MV-4-11 (cell line): ENCODE results near the gene MED13L.

ENCODE experiments used
- DNase-seq: peaks from one replicate; lab custom pipeline; 2025; lab: John Stamatoyannopoulos, UW

The MED13L gene

DNA sequence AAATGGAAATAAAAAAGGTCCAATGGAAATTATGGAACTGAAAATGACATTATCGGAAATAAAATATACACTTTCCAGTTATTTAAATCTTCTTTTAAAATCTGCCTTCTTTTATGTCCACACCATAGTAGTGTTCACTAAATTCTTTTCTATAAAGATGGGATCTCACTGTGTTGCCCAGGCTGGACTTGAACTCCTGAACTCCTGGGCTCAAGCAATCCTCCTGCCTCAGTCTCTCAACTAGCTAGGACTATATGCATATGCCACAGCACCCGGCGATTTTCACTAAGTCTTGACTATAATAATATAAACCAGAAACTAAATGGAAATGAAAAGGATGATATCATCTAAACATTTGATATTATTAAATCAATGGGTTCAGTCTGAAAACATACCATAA is 188.4 kb downstream of the MED13L start:
- DNase-seq, result no peak

DNA sequence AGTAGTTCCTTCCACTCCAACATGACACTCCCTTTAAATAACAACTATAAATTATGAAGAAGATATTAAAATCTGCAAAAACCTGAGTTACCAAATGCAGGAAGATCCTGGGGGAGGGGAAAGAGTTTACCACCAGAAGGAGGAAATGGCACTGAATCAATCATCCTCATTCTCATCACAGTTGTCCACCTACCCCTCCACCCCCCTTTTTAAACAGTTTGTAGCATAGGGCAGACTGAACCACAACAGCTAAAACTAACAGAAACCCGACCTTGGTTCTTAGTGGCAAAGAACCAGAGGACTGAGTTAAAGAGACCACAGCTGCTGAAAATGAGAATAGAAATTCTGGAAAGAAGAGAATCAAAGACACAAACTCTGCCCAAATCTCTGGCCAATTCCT is 189.5 kb downstream of the MED13L start:
- DNase-seq, result peak; percentile 73

DNA sequence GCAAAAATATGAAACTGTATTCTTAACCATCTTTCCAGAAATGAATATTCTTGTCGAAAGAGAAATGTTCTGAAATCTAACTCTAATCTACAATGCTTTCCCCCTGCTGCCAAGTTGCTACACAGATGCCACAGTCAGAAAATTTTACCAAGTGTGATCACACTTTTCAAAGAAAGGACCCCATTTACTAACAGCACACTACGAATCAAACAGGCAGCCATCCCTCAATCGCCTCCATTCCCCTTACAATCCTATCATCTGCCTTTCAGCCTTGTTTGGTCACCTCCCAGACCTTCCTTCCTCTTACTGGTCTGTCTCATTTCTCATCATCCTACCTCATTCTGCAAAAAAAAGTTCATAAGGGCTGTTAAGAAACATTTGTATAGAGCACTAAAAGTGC is 190.1 kb downstream of the MED13L start:
- DNase-seq, result peak; percentile 34

DNA sequence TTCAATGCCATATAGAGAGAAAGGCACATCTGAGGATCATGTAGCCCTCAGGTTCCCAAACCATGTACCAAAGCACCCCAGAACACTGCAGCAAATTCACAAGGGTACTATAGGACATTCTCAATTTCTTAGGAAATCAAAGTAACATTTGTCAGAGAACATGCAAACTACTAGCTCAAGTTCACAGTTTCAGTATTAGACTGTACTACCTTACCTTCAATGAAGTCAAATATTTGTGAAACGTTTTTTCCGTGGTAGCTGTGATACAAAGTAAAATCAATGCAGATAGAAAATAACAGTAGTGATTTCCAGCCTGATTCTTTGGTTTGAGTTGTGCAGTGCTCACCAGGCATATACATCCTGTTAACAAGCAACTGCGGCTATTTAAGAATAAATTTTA is 197.1 kb downstream of the MED13L start:
- DNase-seq, result no peak

DNA sequence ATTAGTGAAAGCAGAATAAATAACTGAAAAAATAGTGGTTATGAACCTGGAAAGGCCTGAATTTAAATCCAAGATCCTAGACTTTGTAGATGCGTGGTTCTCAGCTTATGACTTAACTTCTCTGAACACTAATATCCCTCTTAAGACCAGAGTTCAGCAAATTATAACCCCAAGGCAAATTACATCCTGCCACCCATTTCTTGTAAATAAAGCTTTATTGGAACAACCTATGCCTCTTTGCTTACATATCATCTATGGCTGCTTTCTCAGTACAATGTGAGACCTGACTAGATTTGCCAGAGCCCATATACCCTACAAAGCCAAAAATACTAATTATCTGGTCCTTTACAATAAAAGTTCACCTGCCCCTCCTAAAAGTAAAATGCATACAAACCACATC is 199.1 kb downstream of the MED13L start:
- DNase-seq, result no peak

DNA sequence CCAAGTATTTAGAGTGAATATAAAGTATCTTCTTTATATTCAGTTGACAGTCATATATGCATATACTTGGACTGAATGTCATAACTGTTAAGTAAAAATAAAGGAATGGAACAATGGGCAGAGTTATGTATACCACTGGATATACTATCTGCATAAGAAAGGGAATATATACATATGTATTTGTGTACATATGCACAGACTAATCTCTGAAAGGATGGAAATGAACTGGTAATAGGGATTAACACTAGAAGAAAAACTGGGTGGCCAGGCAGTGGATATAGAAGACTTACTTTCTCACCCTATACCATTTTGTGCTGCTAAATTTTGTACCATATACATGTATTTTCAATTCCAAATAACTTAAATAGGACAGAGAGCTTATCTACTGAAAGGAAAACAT is 200.1 kb downstream of the MED13L start:
- DNase-seq, result no peak

DNA sequence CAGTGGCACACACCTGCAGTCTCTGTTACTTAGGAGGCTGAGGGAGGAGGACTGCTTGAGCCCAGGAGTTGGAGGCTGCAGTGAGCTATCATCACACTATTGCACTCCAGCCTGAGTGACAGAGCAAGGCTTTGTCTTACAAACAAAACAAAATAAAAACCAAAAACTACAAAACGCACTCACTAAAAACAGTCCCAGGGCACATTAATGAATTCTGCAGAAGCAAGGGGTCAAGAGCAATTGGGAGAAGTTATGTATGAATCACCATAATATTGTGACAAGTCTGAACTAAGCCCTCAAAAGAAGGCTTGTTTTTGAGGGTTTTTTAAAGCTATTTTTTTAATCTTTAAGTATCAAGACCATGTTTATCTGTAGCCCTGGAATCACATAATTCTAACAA is 201.1 kb downstream of the MED13L start:
- DNase-seq, result no peak

DNA sequence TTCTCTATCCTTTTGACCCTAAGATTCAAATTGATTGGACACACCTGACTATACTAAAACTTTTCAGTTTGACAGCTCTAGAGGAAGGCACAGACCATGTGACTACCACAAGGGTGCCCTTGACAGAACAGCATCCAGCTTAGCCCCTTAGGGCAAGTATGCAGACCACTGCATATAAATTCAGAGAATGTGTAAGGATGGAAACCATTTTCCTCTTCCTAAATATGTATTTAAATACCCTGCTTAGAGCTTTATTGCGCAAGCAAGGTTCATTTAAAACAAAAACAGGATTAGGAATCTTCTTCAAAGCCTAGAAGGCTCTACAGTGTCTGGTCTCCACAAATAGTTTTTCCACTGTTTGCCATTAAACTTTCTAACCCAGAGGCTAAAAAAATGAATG is 202.8 kb downstream of the MED13L start:
- no peak for DNase-seq

DNA sequence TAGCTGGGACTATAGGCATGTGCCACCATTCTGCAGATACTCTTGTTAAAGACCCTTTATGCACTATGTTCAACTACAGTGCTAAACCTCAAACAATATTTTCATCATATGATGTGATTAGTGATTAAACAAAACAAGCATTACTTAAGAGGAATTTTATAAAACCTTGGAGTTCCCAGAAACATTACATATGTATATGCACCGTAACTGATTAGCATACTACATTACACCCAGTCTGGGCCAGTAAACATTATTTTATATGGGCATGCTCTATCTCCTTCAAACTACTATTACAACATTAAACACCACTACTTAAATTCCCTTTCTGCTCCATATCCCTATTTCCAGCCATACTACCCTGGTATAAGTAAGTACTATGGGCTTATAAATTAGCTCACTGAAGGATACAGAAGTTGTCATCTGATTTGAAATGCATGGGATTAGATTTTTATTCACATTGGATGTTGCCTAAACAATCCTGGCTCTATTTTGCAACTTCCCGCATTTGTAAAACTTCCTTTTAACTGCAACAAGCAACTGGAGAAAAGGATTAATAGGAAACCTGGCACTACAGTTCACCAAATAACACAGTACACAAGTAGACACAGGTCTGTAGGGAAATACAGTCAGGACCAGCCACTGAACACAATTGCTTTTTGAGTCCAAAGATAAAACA is 205.8 kb downstream of the MED13L start:
- DNase-seq, result no peak

DNA sequence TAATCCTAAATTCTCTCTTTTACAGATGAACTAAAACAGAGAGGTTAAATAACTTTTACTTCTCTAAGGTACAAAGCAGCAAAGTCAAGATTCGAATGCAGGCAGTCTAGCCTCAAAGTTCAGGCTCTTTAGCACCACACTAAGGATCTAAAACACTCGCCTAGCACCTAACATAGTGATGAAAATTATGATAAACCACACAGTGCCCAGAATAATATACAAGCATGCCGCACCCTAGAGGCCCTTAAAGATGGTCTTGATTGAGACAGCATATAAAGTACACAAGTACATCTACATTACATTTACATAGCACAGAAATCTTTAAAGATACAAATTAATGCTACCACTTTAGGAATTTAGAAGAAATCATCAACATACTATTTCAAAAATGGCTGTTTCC is 207.0 kb downstream of the MED13L start:
- no peak for DNase-seq

DNA sequence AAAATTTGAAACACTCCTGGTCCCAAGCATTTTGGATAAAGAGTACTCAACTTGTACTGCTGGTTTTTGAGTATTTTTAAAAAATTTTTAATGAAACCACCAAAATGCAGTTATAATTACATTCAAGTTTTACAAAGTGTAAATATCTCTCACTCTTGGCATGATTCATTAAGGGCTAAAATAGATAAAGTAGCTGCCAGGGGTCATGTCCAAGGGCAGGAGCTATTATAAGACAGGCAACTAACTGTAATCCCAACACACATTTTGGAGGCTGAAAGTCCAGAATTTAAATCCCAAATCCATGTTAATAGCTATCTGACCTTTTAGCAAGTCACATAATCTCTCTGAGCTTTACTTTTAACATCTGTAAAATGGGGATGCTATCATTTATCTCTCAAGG is 207.6 kb downstream of the MED13L start:
- DNase-seq, result no peak

DNA sequence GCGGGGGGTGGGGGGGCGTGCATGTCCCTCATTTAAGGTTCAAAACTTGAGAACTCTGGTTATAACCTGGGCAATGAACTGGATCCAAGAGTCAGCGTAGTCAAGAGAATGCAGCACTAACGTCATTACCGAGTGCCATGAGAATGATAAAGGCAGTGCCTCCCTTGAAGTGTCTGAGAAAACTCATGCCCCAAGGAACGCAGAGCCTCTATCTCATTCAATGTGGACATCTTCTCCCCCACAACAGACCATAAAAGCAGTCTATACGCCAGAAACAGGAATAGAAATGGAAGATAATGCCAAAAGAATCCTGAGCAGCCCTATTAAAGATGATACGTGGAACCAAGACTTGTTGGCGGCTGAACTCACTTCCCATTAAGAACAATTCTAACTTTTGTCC is 208.6 kb downstream of the MED13L start:
- peak; percentile 28 for DNase-seq

DNA sequence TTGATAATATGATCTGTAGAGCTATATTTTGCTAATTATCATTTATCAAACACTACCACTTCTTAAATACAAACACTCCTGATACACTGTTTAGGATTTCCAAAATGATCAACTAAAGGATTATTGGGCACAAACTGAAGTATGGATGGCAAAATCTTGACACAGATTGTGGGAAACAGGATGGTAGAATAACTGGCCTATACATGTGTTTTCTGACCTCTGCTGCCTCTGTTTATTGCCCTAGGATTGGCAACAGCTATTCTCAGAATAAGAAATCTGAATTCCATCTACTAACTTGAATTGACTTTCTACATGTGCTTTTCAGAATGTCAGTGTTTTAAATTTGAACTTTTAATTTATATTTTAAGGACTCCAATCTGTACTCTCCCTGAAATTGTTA is 209.1 kb downstream of the MED13L start:
- no peak for DNase-seq

DNA sequence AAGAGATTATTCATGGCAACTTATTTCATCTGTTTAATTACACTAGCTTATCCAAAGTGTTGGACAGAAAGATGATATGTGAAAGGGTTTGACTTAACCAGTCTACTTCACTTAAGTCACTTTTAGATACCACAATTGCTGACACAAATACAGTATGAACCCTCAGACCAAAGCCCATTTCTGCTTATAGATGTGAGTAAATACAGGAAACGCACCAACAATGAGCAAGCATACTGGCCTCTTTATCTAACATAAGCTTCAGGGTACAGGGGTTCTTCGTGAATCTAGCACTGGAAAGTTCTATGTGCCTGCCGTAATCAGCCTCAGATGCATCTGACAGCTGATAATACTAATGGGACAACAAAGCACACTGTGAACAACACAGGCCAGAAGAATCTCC is 209.6 kb downstream of the MED13L start:
- DNase-seq, result peak; percentile 42

DNA sequence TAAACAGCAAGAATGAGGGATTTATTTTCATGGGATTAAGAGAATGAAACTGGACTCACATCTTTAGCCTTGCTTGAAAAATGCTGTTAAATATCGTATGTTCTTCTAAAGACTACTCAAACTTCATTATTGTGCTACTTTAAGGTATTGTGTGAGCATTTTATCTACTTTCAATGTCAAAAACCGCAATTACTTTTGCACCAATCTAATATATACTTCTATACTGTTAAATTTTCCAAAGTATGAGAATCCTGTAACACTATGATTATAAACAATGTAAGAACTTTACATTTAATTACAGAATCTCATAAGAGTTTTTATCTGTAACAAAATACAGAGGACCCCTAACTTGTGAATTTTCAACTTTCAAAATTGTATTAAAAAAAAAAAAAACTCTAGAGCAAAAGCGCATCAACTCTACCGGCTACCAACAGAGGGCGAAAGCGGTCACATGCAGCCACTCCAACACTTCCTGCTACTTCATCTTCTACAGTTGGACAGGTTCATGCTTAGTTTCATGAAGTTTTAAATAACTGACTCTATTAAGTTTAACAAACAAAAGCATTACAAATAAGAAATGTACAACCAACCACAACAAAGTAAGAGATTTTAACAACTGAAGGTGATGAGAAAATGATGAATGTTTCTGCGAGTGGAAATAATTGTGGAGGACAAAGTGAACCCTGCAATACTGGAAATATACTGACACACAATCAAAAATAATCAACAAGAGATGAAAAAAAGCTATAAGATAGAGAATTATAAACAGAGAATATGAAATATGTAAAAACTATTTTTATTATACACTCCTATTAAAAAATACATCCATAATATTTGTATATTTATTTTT is 210.9 kb downstream of the MED13L start:
- peak; percentile 48 for DNase-seq

DNA sequence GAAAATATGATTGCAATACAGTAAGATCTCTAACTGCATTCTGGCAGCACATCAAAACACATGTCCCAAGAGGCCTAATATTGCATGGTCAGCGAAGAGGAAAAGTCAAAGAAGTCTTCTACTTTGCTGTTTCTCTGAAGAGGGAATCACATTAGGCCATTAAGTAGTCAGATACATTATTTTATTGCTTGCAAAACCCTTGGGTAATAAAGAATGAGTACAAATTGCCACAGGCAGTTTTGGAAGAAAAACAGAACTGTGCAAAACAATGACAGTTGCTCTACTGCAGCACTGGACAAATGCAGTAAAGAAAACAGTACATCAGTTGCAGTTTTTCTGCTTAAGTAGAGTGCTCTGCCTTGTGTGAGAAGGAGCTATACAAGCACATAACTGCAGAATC is 211.9 kb downstream of the MED13L start:
- no peak for DNase-seq

DNA sequence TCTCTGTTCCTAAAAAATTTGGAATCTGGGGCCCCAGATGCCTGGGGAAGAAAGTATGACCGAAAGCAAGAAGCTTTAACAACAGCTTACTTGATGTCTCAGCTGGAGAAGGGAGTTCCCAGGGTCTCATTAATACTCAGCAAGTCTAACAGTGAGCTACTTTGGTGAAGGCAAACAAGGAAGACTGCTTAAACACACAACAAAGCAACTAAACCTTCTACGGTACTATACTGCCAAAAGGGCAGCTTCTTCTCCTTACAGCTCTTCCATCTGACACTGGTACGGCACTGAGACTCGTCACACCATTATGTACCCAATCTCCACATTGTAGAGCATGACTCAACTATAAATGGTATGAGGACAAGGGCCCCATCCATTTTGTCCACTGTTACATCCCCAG is 213.0 kb downstream of the MED13L start:
- no peak for DNase-seq

DNA sequence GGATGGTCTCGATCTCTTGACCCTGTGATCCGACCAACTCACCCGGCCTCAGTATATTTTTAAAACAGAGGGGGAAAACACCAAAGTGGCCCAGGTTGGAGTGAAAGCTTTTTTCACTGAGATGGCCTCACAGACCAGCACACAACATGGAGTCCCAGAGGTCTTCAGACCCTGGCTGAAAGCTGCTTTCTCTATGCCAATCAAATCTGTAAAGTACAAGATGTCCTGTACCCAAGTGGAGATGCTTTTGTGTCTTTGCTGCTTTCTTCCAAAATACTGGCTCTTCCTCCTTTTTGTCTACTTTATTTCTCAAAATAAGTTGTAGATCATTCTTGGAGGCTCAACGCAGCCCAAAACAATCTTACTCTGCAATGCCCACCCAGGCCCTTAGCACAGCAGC is 214.8 kb downstream of the MED13L start:
- DNase-seq, result no peak

DNA sequence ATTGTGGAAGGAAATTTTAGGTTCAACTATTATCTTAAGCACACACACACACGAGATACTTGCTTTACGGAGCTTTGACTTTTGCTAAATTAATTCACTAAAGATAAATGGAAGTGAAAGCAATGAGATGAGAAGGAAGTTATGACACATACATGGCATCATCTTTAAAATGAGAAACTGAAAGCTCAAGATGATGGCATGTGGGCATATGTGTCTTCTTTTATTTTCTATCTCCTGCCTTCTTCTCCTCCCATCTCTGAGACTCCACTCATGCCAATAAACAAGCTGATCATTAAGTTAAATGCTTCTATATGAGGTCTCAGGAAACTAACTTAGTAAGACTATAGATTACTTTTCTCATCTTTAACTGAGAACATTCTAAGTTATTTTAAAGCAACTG is 216.7 kb downstream of the MED13L start:
- peak; percentile 81 for DNase-seq

DNA sequence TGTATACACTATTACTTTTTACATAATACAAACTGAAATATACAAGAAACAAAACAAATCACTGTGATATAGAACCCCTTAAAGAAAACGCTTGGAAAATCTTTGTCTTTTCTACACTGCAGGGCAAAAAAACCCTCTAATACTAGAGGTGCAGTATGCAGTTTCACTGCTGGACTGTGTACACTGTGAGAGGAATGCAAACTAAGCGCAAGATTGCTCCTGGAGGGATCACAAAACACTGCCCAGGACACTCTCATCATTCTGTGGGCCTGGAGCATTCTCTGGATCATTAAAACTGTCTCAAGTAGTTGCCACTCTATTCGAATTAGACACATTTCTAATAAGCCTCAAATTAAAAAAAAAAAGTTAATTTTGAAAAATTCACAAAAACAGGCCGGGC is 217.6 kb downstream of the MED13L start:
- DNase-seq, result no peak

DNA sequence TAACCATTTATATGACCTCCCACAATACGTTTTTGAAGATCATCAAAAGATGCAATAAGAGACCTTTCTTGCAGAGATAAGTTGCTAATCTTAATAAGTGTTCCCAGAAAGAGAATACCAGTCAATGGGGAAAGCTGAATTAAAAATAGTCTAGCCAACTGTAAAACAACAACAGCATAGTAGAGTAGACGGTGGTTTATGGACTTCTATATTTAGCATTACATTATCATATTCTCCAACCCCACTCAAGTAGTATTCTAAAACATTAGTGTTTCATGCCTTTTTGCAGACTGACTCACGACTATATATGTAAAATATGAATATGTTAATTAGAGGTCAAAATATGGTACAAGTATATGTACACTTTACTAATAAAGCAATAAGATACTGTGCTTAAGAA is 218.9 kb downstream of the MED13L start:
- DNase-seq, result no peak

DNA sequence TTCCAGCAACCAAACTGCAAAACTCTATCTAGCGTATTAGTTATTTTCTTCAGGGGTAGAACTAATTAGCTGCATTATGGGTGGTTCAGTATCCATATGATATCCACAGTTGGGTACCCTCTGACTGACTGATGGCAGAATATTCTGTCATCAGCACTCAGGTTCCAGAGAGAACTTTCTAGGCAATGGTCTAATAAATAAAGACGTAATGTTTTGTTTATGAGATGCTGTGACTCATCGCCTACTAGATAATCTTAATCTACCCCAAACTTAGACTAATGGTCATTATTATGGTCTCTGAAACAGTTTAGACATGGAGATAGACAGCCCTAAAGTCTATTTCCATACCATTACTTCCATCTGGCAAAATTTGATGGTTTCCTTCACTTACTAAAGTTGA is 220.1 kb downstream of the MED13L start:
- DNase-seq, result no peak

DNA sequence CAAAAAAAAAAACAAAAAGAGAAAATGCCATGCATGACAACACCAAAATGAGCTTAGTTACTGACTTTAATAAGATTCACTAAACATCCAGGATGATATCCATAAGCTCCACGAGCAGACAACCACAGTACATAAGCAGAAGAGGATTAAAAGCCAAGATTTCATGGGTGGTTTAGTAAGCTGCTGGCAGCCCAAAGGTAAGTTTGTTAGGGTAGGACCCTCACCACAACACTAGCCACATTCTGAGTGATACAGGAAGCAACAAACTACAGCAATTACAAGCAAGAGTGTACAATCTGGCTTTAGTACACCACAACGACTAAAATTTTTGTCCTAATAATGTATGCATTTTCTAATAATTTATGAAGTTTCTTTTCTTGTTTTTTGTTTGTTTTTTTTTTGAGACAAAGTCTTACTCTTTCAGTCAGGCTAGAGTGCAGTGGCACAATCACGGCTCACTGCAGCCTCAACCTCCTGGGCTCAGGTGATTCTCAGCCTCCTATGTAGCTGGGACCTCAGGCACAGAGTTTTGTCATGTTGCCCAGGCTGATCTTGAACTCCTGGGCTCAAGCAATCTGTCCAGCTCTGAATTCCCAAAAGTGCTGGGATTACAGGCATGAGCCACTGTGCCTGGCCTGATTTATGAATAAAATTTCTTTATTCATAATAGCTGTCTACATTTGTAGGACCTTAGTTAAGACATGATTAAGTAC is 221.4 kb downstream of the MED13L start:
- DNase-seq, result peak; percentile 16
